ENCODE measurements around the gene PRKG1.
A peak's percentile ranks its signal among the peaks of the same experiment; 100 is the strongest.

PRKG1 gene

DNA sequence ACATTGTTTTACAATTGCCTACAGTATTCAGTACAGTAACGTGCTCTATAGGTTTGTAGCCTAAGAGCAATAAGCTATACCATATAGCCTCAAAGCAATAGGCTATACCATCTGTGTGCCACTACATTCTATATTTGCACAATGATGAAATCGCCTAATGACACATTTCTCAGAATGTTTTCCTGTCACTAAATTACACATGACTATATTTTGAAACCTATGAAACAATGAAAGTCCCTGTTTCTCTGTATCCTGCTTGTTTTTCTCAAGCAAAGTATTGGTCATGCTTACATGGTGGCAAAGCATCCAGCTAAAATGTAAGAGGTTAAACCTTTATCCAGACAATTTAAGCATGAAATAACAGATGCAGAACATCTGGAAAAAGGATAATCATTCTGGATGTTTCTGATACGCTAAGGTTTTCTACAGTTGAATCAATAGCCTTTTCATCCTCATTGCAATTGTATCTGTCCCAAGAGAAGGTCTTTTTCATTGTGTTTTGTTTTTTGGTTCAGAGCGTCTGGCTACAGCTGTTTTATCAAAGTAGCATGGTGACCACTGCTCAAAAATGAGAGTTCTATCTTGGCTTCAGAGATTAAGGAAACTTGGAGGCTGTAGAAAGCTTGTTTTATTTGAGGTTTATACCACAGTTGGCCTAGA, 543.4 kb downstream of the PRKG1 start:
- Histone ChIP-seq H3K4me1 (ENCODE audit: control insufficient read depth, insufficient read depth, low read length) (peaks cover 3% of the 10 kb centered on the region), H3K4me3 (ENCODE audit: low read length) (no peak overlapping the region), H3K9ac (ENCODE audit: low read length) (no peak overlapping the region), H3K9me3 (ENCODE audit: control insufficient read depth, low read length) (peaks cover 6% of the 10 kb centered on the region), H3K36me3 (ENCODE audit: control insufficient read depth, insufficient read depth, low read length, severe bottlenecking) (no peaks in the 10 kb centered on the region), H3K27me3 (replicated peaks; ENCODE audit: control insufficient read depth, insufficient read depth, low read length) (no peaks in the 10 kb centered on the region)
- no peak for DNase-seq (ENCODE audit: low read depth)

DNA sequence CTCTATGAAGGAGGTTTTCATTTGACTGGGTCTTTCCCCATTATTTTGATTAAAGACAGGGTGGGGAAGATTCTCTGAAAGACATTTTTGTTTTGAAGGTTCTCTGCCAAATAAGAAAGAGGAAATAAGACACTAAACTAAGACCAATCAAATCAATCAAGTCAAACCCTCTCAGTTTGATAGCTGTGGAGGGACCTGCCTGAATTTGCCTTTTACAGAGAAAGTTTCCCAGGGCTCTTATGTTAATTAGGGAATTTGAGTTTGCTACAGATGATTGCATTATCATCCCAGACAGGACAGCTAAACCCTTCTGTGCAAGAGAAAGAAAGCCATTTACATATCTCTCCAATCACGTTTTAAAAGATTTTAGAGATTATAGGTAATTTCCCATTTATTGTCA, 545.1 kb downstream of the PRKG1 start:
- no peak for DNase-seq (ENCODE audit: low read depth)

DNA sequence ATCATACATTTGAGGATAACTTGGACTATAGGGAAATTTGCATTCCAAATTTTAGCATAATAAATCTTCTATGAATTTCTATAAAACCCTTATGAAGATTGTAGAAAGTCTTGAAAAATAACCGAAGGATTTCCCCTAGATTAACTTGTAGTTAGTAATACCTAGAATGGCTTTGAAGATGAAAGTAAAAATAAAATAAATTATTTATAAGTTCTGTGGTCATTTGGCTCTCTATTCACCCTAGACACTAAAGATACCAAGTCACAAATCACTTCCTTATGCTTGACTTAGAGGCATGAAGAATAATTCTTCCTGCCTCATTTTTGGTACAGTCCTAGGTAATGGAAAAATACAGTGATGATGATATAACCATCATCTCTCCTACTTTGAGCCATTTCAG, 545.8 kb downstream of the PRKG1 start:
- Histone ChIP-seq H3K9me3 (ENCODE audit: control insufficient read depth, low read length) (no peaks in the 10 kb centered on the region), H3K27me3 (replicated peaks; ENCODE audit: control insufficient read depth, insufficient read depth, low read length) (no peaks in the 10 kb centered on the region), H3K9ac (ENCODE audit: low read length) (no peak overlapping the region), H3K4me3 (ENCODE audit: low read length) (no peak overlapping the region), H3K36me3 (ENCODE audit: control insufficient read depth, insufficient read depth, low read length, severe bottlenecking) (no peaks in the 10 kb centered on the region), H3K4me1 (ENCODE audit: control insufficient read depth, insufficient read depth, low read length) (peaks cover 14% of the 10 kb centered on the region)
- no peak for DNase-seq (ENCODE audit: low read depth)

More for the DNA sequence above, 545.1 kb downstream of the PRKG1 start:
- Histone ChIP-seq H3K4me3 (ENCODE audit: low read length) (no peak overlapping the region), H3K4me1 (ENCODE audit: control insufficient read depth, insufficient read depth, low read length) (peaks cover 8% of the 10 kb centered on the region), H3K9me3 (ENCODE audit: control insufficient read depth, low read length) (peaks cover 4% of the 10 kb centered on the region), H3K27me3 (replicated peaks; ENCODE audit: control insufficient read depth, insufficient read depth, low read length) (no peaks in the 10 kb centered on the region), H3K9ac (ENCODE audit: low read length) (no peak overlapping the region), H3K36me3 (ENCODE audit: control insufficient read depth, insufficient read depth, low read length, severe bottlenecking) (no peaks in the 10 kb centered on the region)

DNA sequence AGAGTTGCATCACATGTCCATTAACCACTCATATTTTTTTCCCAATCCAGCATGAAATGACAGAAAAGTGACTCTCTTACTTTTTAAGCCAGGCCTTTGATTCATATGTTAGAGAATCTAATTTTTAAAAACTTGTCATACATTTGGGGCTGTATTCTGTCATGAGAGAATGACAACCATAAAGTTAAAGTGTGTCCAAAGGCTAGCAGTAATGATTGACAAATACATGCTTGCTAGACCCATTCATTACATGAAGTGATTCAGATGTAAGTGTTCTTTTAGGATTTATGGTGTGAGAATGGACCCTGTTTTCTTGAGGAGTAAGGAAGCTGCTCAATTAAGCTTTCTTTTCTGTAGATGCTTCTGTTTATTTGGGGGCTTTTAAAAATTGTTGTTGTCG, 549.7 kb downstream of the PRKG1 start:
- H3K9ac ChIP-seq (ENCODE audit: low read length), result no peak overlapping the region
- no peak for DNase-seq (ENCODE audit: low read depth)
- H3K4me3 ChIP-seq (ENCODE audit: low read length), result no peak overlapping the region
- peaks cover 11% of the 10 kb centered on the region for H3K4me1 ChIP-seq (ENCODE audit: control insufficient read depth, insufficient read depth, low read length)
- no peaks in the 10 kb centered on the region for H3K36me3 ChIP-seq (ENCODE audit: control insufficient read depth, insufficient read depth, low read length, severe bottlenecking)
- no peaks in the 10 kb centered on the region for H3K9me3 ChIP-seq (ENCODE audit: control insufficient read depth, low read length)
- H3K27me3 ChIP-seq (replicated peaks; ENCODE audit: control insufficient read depth, insufficient read depth, low read length), result no peaks in the 10 kb centered on the region

DNA sequence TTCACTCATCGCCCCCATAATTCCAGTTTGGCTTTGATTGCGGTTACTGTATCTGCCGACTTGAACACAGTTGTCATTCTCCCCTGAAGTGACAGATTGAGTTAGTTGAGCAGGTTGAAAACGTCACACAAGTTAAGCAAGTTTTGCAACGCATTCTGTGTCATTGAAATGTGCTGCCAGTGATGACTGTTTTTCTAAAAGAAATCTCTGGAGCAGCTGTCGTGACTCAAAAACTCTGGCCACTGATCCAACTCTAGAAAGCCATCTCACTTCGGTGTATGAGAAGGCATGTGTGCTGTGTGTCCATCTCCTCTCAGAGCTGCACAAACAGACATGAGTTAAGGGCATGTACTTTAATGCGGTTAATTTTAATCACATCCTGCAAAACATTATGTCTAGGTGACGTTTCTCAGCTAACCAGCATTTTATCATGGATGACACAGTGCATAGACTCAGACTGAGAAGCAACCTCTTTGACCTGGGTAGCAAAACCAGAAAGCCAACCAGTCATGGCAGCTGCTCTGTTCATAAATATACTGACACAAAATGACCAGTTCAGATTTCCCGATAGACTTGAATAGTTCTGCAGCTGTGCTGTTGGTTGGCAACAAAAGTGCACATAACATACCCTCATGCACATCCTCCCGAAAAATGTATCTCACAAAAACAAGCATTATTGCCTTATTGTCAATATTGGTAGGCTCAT, 555.8 kb downstream of the PRKG1 start:
- Histone ChIP-seq H3K36me3 (ENCODE audit: control insufficient read depth, insufficient read depth, low read length, severe bottlenecking) (no peaks in the 10 kb centered on the region), H3K4me3 (ENCODE audit: low read length) (peak overlapping the region; percentile 10), H3K9ac (ENCODE audit: low read length) (no peak overlapping the region), H3K9me3 (ENCODE audit: control insufficient read depth, low read length) (no peaks in the 10 kb centered on the region), H3K4me1 (ENCODE audit: control insufficient read depth, insufficient read depth, low read length) (peaks cover 7% of the 10 kb centered on the region), H3K27me3 (replicated peaks; ENCODE audit: control insufficient read depth, insufficient read depth, low read length) (no peaks in the 10 kb centered on the region)
- DNase-seq (ENCODE audit: low read depth), result no peak

DNA sequence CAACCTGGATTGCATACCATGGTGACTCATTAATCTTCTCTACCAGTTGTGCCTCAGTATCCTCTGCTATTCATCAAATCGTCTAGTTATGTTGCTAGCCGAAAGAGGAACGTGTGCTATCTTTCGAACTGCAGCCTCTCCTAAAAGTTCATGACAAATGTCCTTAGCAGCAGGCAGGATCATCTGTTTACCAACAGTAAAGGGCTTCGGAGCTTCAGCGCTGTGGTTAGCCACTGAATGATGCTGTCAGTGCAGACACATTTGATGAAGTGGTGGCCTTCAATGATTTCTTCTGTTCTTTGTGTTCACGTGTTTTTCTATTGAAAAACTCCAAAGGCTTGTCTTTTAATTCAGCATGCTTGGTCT, 556.3 kb downstream of the PRKG1 start:
- H3K9me3 ChIP-seq (ENCODE audit: control insufficient read depth, low read length), result no peaks in the 10 kb centered on the region
- DNase-seq (ENCODE audit: low read depth), result no peak
- H3K36me3 ChIP-seq (ENCODE audit: control insufficient read depth, insufficient read depth, low read length, severe bottlenecking), result no peaks in the 10 kb centered on the region
- no peaks in the 10 kb centered on the region for H3K27me3 ChIP-seq (replicated peaks; ENCODE audit: control insufficient read depth, insufficient read depth, low read length)
- peaks cover 7% of the 10 kb centered on the region for H3K4me1 ChIP-seq (ENCODE audit: control insufficient read depth, insufficient read depth, low read length)
- no peak overlapping the region for H3K4me3 ChIP-seq (ENCODE audit: low read length)
- H3K9ac ChIP-seq (ENCODE audit: low read length), result no peak overlapping the region

DNA sequence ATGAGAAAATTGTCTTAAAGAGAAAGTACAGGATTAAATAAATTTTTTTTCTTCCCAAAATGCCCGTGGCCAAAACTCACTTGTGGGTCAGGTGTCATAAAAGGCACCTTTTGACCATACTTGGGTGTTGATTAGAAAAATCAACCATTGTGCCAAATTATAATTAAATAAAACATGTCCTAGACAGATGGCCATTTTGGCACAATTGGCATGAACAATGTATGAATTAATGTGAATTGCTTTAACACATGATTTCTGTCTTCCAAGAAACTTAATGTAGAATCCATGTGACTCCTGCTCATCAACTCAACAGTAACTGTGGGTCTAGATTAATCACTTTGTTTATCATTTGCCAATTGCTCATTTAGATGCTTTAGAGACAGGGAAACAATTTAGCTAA, 561.1 kb downstream of the PRKG1 start:
- H3K9ac ChIP-seq (ENCODE audit: low read length), result no peak overlapping the region
- H3K27me3 ChIP-seq (replicated peaks; ENCODE audit: control insufficient read depth, insufficient read depth, low read length), result no peaks in the 10 kb centered on the region
- no peak overlapping the region for H3K4me3 ChIP-seq (ENCODE audit: low read length)
- DNase-seq (ENCODE audit: low read depth), result no peak
- no peaks in the 10 kb centered on the region for H3K9me3 ChIP-seq (ENCODE audit: control insufficient read depth, low read length)
- H3K36me3 ChIP-seq (ENCODE audit: control insufficient read depth, insufficient read depth, low read length, severe bottlenecking), result no peaks in the 10 kb centered on the region
- peaks cover 6% of the 10 kb centered on the region for H3K4me1 ChIP-seq (ENCODE audit: control insufficient read depth, insufficient read depth, low read length)

DNA sequence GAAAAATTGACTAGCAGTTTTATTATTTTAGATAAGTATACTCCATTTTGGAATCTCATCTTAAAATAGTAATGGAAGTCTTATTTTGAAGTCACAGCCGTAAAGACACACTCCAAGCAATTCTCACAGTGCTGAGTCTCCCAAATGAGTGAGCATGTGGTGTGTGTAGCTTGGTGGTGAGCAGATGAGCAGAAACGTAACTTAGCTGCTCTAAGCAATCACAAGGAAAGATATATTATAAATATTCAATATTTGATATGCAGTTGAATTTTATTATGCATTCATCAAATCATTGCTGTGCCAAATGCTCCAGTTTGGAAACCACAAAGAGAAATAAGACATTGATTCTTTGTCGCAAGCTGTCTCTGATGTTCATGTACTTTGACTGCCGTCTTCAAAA, 563.9 kb downstream of the PRKG1 start:
- no peak overlapping the region for H3K4me3 ChIP-seq (ENCODE audit: low read length)

DNA sequence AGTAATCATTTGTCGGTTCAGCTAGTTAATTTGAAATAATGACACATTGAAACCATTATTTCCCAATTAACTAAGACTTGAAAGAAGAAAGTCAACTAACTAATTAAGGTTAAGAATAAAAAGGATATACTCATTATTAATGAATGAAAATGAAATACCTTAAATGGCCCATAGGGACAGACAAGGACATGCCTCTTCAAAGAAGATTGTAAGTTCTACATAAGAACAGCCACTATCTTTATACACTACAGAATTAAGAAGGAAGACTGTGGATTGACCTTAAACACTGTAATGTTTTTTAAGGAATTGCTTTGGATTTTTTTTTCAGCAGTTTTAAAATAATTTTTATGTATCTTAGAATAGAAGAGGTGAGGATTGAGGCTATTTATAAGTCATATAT, 564.5 kb downstream of the PRKG1 start:
- DNase-seq (ENCODE audit: low read depth), result no peak
- Histone ChIP-seq H3K9me3 (ENCODE audit: control insufficient read depth, low read length) (no peaks in the 10 kb centered on the region), H3K27me3 (replicated peaks; ENCODE audit: control insufficient read depth, insufficient read depth, low read length) (no peaks in the 10 kb centered on the region), H3K4me3 (ENCODE audit: low read length) (no peak overlapping the region), H3K4me1 (ENCODE audit: control insufficient read depth, insufficient read depth, low read length) (peaks cover 27% of the 10 kb centered on the region), H3K36me3 (ENCODE audit: control insufficient read depth, insufficient read depth, low read length, severe bottlenecking) (no peaks in the 10 kb centered on the region), H3K9ac (ENCODE audit: low read length) (no peak overlapping the region)

More for the DNA sequence above, 563.9 kb downstream of the PRKG1 start:
- H3K9me3 ChIP-seq (ENCODE audit: control insufficient read depth, low read length), result no peaks in the 10 kb centered on the region
- H3K4me1 ChIP-seq (ENCODE audit: control insufficient read depth, insufficient read depth, low read length), result peaks cover 22% of the 10 kb centered on the region
- no peak for DNase-seq (ENCODE audit: low read depth)
- H3K36me3 ChIP-seq (ENCODE audit: control insufficient read depth, insufficient read depth, low read length, severe bottlenecking), result no peaks in the 10 kb centered on the region
- no peaks in the 10 kb centered on the region for H3K27me3 ChIP-seq (replicated peaks; ENCODE audit: control insufficient read depth, insufficient read depth, low read length)
- no peak overlapping the region for H3K9ac ChIP-seq (ENCODE audit: low read length)

DNA sequence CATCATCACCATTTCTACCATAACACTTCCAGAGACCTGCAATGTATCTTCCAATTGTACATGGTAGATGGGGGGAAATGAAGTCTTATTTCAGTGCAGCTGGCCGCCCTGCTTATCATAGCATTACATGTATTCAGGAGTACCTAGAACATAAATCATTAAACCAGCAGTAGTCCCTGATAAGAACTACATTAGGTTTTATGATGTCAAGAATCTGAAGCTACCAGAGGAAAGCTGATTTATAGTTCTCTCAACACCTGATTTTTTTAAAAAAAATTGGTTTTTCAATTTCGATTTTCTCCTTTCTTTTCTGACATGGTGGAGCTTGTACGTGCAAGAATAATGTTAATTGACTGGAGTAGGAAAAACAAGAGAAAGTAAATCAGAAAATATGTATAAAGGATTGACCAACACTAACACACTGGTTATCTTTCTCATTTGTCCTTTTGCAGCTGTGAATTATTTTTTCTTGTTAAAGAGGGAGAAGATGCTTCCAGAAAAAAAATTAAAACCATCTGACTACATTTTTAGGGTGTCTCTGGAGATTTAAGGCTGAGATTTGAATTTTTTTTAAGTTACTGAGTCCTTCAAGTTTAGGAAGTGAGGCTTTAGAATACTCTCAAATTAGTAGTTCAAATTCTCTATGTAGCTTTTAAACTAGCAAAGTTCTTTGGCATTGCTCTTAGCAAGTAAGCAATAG, 566.0 kb downstream of the PRKG1 start:
- H3K36me3 ChIP-seq (ENCODE audit: control insufficient read depth, insufficient read depth, low read length, severe bottlenecking), result no peaks in the 10 kb centered on the region
- no peaks in the 10 kb centered on the region for H3K27me3 ChIP-seq (replicated peaks; ENCODE audit: control insufficient read depth, insufficient read depth, low read length)
- peak; percentile 19 for DNase-seq (ENCODE audit: low read depth)
- H3K4me1 ChIP-seq (ENCODE audit: control insufficient read depth, insufficient read depth, low read length), result peaks cover 34% of the 10 kb centered on the region
- peak overlapping the region; percentile 25 for H3K4me3 ChIP-seq (ENCODE audit: low read length)
- H3K9me3 ChIP-seq (ENCODE audit: control insufficient read depth, low read length), result no peaks in the 10 kb centered on the region
- H3K9ac ChIP-seq (ENCODE audit: low read length), result no peak overlapping the region

DNA sequence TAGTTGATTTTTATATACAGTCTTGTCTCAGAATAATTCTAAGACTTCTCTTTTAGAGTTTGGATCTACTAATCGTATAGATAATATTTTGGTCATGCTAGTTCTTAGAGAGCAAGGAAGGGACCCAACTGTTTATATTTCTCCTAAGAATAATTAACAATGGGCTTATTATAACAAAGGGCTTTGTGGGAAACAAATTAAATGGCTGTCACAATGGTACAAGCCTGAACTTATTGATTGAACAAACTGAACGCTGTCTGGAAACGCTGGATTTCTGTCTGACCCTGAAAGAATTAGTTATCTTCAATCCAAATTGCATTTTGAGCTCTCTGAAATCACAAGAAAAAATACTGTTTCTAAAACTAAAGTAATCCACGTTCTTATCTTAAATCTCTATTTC, 568.3 kb downstream of the PRKG1 start:
- Histone ChIP-seq H3K36me3 (ENCODE audit: control insufficient read depth, insufficient read depth, low read length, severe bottlenecking) (no peaks in the 10 kb centered on the region), H3K4me1 (ENCODE audit: control insufficient read depth, insufficient read depth, low read length) (peaks cover 34% of the 10 kb centered on the region), H3K9me3 (ENCODE audit: control insufficient read depth, low read length) (no peaks in the 10 kb centered on the region), H3K9ac (ENCODE audit: low read length) (no peak overlapping the region), H3K27me3 (replicated peaks; ENCODE audit: control insufficient read depth, insufficient read depth, low read length) (no peaks in the 10 kb centered on the region), H3K4me3 (ENCODE audit: low read length) (no peak overlapping the region)
- no peak for DNase-seq (ENCODE audit: low read depth)

Measured in adipocyte (in vitro differentiated cells).